AG04449 (cell line): ENCODE data around the gene TSPEAR.

Source experiments
- CTCF ChIA-PET: fragments of 350-600 bp; formaldehyde crosslinking; extraction: SDS; loops from one replicate; lab custom pipeline; 2021; ENCODE audit warnings: antibody characterized with exemption; lab: Yijun Ruan, JAX
- POLR2A ChIA-PET: fragments of 400-600, 350-600 bp; formaldehyde crosslinking; extraction: SDS; loops from one replicate; lab custom pipeline; 2020; ENCODE audit warnings: antibody characterized with exemption, inconsistent platforms; lab: Yijun Ruan, JAX
- DNase-seq: peaks from one replicate; pipeline ENCODE4 v3.0.0-alpha.2; 2010; ENCODE audit warnings: low read depth, low spot score
- H3K4me3 ChIP-seq: 2 replicates; pipeline ENCODE4 v1.5.1; 2011; ENCODE audit warnings: low read depth, mild to moderate bottlenecking, control low read depth, low read length
- TF ChIP-seq, protein P1 (sequence below): IDR thresholded peaks from one replicate; pipeline ENCODE4 v1.5.1; 2011; ENCODE audit warnings: mild to moderate bottlenecking, moderate library complexity, low read length, control low read depth, inconsistent platforms; ENCODE audit not compliant: insufficient read depth; ENCODE audit errors: missing control alignments

TSPEAR gene

GRCh38 chr21:44757731-44758130 lies 46.4 kb upstream of the TSPEAR start:
- H3K4me3 ChIP-seq = no peak overlapping the region
- ChIA-PET POLR2A (no interaction called here), CTCF (interaction anchor here (1.0 to 1.3 kb wide), 3 partner anchors 9 to 247 kb away, joined by 3 to 4 read pairs (median 3); no protein-coding TSS in a partner anchor)
- TF ChIP-seq, protein P1, sequence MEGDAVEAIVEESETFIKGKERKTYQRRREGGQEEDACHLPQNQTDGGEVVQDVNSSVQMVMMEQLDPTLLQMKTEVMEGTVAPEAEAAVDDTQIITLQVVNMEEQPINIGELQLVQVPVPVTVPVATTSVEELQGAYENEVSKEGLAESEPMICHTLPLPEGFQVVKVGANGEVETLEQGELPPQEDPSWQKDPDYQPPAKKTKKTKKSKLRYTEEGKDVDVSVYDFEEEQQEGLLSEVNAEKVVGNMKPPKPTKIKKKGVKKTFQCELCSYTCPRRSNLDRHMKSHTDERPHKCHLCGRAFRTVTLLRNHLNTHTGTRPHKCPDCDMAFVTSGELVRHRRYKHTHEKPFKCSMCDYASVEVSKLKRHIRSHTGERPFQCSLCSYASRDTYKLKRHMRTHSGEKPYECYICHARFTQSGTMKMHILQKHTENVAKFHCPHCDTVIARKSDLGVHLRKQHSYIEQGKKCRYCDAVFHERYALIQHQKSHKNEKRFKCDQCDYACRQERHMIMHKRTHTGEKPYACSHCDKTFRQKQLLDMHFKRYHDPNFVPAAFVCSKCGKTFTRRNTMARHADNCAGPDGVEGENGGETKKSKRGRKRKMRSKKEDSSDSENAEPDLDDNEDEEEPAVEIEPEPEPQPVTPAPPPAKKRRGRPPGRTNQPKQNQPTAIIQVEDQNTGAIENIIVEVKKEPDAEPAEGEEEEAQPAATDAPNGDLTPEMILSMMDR = no peak
- no peak for DNase-seq

- CTCF ChIA-PET = interaction anchor here (1.0 kb wide), 1 partner anchor 246 kb away, joined by 4 read pairs; no protein-coding TSS in a partner anchor
- DNase-seq = no peak
- TF ChIP-seq, protein P1 = no peak
- H3K4me3 ChIP-seq = no peak overlapping the region
- POLR2A ChIA-PET = no interaction called here
These were observed 45.2 kb upstream of the TSPEAR start for GRCh38 chr21:44756423-44757185.

DNA sequence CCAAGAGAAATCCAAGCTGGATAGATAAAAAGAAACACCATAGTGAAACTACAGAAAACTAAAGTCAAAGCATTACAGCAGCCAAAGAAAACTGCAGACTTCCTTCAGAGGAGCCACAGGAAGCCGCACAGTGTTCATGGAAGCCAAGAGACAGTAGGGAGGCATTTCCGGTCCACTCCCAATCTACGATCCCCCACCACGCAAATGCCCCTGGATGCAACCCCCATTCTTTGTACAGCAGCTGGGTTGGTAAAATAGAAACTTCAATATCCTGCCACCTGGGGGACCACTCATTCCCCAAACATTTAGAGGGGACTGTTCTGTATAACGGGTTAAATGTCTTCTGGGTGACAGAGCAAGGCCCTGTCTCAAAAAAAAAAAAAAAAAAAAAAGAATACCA lies 43.9 kb upstream of the TSPEAR start:
- TF ChIP-seq, protein P1 = no peak
- H3K4me3 ChIP-seq = no peak overlapping the region
- ChIA-PET POLR2A (no interaction called here), CTCF (interaction anchor here (0.8 to 1.2 kb wide), 3 partner anchors 14 to 38 kb away, joined by 3 read pairs; no protein-coding TSS in a partner anchor)
- DNase-seq = no peak

GRCh38 chr21:44753357-44753756 lies 42.0 kb upstream of the TSPEAR start:
- POLR2A ChIA-PET = interaction anchor here (0.6 kb wide), 1 partner anchor 26 kb away, joined by 3 read pairs; no protein-coding TSS in a partner anchor
- CTCF ChIA-PET = interaction anchor here (1.2 to 1.9 kb wide), 2 partner anchors 9 to 40 kb away, joined by 5 to 10 read pairs; no protein-coding TSS in a partner anchor
- no peak for DNase-seq
- H3K4me3 ChIP-seq = no peak overlapping the region
- TF ChIP-seq, protein P1 = no peak

GRCh38 chr21:44752671-44753235 lies 41.4 kb upstream of the TSPEAR start:
- TF ChIP-seq, protein P1 = no peak
- no peak overlapping the region for H3K4me3 ChIP-seq
- POLR2A ChIA-PET = interaction anchor here (0.6 kb wide), 1 partner anchor 27 kb away, joined by 3 read pairs; no protein-coding TSS in a partner anchor
- no peak for DNase-seq
- CTCF ChIA-PET = interaction anchor here (1.2 to 1.9 kb wide), 2 partner anchors 9 to 41 kb away, joined by 5 to 10 read pairs; no protein-coding TSS in a partner anchor
